Measurements from ENCODE around the gene FNDC3B.

FNDC3B gene

GRCh38 chr3:172323894-172324610, 284.7 kb downstream of the FNDC3B start:
- DNase-seq, result no peak

GRCh38 chr3:172324611-172325203, 285.3 kb downstream of the FNDC3B start:
- DNase-seq, result no peak

DNA sequence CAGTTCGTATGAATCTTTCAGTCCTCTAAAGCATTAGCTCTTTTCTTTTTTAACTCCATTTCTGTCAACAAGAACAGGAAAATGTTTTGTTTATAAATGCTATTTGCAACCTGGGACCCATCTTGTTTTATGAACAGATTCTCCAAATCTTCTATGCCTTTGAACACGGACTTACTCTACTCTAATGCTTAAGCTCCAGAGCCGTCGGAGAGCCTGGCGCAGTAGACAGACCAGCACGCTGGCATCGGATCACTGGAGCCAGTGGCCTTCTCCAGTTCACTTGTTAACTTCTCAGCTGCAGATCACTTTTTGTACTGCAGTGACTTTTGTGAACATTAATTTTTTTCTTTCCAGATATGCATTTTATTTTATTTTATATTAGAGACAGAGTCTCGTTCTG, 286.1 kb downstream of the FNDC3B start:
- DNase-seq, result no peak

DNA sequence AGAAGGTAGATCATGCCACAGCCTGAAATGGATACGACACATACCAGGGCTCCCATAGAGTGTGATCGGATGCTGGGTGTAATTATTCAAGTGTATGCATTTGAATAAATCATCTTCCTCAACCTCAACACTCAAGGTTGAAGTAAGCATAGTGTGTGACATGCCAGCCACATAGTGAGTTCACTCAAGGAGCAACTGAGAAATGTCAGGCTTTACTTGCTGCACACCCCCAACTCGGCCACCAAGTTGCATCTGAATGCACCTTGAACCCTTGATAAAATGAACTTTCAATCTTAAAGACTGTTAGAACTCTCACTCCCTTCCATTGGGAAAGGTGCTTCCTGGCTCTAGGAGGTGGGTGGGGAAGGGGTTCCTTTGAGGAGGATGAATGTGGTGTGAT, 287.6 kb downstream of the FNDC3B start:
- no peak for DNase-seq

DNA sequence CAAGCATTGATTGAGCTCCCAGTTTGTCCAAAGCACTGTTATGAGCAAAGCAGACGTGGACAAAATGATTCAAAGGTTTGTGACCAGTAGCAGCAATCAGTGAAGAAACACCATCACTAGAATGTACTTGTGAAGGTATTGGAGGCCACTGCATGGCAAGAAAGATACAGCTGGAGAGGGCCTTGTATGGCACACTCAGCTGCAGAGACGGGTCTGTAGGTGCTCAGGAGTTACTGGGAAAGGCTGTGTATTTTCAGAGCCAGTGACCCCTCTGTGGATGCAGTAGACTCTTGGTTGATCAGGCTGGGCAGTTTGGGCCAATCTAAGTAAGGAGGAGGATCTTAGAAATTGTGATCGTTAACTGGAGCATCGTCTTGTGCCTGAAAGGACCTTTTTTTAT, 288.9 kb downstream of the FNDC3B start:
- no peak for DNase-seq

DNA sequence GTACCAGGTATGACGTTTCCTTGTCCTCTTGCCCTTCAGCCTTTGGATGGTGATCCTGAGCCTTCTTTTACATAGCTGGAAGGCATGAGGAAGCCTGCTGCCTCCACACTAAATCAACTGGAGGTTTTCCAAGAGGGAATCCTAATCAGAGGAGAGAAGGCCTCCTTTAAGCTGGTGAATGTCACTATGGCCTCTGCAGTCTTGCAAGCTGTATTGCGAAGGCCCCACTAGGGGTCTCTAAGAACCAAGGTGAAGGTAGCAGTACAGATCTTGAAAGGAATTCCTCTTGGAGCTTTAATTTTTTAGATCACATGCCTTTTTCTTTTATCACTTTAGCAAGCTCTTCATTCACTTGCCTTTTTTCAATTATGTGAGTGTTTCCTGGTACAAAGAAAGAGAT, 289.7 kb downstream of the FNDC3B start:
- no peak for DNase-seq

GRCh38 chr3:172330413-172330812, 291.0 kb downstream of the FNDC3B start:
- DNase-seq, result no peak

- peak; percentile 60 for DNase-seq
These were observed 293.1 kb downstream of the FNDC3B start for GRCh38 chr3:172332256-172333041.

DNA sequence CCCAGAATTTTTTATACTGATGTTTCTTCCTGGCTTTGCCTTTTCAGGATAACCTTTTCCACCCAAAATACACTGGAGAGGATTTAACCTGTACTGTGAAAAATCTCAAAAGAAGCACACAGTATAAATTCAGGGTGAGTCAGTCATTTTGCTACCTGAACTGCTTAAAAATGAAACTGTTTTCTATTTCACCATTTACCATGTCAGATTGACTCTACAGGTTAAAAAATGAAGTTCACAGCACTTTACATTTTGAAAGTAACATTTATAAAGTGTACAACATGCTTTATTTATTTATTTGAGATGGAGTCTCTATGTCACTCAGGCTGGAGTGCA, 293.6 kb downstream of the FNDC3B start:
- no peak for DNase-seq

DNA sequence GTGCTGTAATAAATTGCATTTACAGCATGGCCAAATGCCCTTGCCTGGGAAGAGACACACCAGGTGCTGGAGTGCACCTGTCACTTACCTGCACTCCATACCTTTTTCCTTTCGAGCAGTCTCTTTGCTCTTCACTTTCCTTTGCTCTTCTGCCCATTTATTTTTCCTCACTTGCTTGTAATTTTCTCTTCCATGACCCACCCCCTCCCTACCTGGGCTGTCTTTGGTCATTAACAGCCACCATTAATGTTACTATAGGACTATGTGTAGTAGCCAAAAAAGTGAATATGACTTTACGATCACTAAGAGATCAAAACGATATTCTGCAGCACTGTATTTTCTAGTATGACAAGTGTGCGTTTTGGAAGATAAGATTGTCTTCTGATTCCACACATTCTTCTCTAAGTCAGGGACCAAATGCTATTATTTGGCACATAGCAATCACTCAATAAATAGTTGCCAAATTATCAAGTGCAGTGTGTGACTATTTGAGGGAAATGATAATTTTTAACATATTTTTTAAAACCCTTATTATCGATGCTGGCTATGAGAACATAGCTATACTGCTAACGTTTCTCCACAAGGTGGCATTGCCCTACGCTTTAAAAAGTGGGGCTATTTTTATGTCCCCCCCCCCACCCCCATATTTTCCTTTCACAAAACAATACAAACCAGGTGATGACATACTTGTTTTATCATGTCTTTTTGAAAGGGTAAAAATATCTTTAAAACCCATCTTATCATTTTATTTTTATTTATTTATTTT, 294.5 kb downstream of the FNDC3B start:
- no peak for DNase-seq

DNA sequence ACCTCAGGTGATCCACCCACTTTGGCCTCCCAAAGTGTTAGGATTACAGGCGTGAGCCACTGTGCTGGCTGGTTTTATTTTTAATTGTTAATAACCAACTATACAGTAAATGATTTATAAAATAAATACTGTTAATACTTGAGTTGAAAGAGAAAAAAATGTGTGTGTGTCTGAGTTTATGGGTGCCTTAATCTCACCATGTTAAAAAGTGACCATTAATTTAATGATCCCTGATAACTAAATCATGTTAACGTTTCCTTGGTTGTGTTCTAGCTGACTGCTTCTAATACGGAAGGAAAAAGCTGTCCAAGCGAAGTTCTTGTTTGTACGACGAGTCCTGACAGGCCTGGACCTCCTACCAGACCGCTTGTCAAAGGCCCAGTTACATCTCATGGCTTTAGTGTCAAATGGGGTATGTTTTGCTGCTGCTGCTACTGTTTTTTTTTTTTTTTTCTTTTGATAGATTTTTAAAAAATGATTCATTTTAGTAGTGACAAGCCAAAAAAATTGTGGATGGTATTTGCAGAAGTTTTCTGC, 295.4 kb downstream of the FNDC3B start:
- DNase-seq, result no peak

DNA sequence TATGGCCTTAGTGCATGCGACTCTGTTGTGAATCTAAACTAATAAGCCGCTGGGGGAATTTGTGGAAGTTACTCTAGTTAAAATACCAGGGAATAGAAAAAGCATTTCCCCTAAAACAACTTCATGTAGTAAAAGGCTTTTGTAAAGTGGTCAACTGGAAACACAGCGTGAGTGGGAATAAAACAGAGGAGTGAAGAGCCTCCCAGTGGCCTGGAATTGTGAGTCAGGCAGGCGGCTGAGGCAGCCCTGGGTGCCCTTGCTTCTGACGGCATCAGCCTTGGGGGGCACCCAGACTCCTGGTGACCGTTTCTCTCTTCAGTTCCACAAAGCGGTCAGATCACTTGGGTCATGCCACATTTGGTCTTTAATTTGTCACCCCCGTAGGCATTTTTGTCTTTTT, 300.5 kb downstream of the FNDC3B start:
- DNase-seq, result no peak

DNA sequence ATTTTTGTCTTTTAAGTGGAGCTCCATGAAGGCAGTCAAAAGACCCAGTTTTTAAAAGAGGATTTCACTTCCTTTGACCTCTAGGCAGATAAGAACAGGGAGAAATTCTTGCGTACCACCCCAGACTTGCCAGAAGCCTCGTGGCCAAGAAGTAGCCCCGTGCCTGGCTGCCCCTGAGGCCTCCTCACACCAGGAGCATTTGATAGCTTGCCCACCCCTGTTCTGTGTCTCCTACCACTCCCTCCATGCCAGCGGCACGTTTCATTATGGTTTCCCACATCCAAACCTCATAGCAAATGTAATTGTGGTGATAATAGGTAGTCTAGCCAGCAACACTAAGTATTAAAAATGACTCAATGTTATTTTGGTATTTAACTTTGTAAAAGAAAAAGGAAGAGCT, 301.2 kb downstream of the FNDC3B start:
- no peak for DNase-seq

DNA sequence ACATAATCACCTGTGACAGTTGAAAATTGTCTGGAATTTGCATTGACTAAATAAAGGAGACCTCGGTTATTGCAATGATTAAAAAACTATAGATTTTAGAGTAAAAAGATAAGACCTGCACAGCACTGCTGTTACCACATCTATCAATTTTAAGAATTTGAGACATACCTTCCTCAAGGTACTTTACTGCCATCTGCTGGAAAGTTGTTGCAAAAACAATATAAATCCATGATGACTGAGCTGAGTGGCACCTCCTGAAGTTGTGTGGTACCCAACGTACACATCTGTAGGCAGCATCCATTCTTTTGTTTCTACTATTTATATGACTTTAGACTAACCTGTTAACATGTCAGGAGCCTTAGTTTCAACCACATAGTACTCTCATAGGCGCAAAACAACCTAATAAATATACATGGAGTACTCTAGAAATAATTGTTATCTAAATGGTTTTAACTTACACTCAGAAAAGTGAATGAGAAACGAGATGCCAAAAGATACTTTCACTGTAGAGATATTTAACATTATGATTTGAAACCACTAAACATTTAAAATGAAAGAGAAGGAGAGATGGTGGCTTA, 302.2 kb downstream of the FNDC3B start:
- DNase-seq, result peak; percentile 63

- no peak for DNase-seq
These were observed 302.8 kb downstream of the FNDC3B start for GRCh38 chr3:172342097-172342659.

DNA sequence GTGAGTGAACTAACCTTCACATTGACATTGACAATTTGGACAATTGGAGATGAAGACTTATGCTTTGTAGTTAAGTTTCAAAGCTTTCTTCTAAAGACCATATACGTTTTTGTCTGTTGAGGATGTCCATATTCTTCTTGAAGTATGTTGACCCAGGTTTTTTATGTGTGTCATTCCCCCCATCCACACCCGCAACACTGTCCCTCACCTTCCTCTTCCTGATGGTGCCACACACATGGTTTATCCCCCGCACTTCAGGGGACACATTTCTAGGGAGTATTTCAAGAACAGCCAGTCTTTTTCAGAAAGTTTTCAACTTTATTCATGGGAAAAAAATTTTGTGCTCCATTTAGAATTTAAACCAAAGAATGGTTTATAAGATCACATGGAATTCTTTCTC, 303.7 kb downstream of the FNDC3B start:
- no peak for DNase-seq

- no peak for DNase-seq
These were observed 304.6 kb downstream of the FNDC3B start for GRCh38 chr3:172343979-172344378.

GRCh38 chr3:172346161-172346560, 306.8 kb downstream of the FNDC3B start:
- no peak for DNase-seq

DNA sequence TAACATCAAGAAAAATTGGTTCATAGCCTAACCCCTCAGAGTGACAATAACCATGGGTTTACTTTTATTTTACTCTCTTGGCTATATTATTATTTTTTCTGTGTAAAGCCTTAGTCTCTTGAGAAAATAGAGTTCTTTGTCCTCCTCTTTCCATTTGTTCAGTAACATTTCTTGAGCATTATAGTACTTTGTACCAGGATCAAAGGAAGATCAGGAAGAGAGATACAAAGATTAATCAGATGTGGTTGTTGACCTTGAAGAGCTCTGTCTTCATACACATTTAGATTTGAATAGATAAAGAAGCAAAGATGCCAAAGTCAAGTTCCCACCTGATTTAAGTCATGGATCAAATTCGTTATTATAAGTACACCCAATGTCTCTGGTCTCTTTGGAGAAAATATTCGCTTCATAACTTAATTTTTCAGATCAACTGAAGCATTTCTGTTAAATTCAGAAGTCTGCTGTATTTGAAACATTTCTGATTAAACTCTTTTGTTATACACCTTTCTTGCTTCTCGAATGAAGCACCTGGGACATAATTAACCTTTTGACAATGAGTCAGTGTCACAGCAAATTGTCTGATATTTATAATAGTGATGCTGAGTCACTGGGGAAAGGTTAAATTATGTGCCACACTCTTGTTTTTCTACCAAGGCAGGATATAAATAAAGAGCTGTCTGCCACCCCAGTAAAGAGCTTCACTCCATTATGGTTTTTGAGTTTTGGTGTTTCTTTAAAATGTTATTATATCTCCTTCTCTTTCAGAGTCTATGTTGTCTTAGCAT, 308.7 kb downstream of the FNDC3B start:
- DNase-seq, result no peak

- DNase-seq, result no peak
These were observed 312.6 kb downstream of the FNDC3B start for GRCh38 chr3:172351895-172352466.

GRCh38 chr3:172352786-172353185, 313.4 kb downstream of the FNDC3B start:
- no peak for DNase-seq
